Nephron (organoid): Measurements from ENCODE around the gene KLRF2.

Experiments used
- H3K27ac Mint-ChIP-seq, 3 experiments: 2 replicates each; pipeline ENCODE4 v1.8.0; 2020; ENCODE audit warnings: mixed read lengths in 3 of 3, mild to moderate bottlenecking in 2 of 3, moderate library complexity in 1 of 3
- H3K27me3 Mint-ChIP-seq: 2 replicates; pipeline ENCODE4 v1.8.0; 2021; ENCODE audit warnings: low read depth, mild to moderate bottlenecking, moderate library complexity, mixed read lengths
- H3K36me3 Mint-ChIP-seq: 2 replicates; pipeline ENCODE4 v1.8.0; 2020; ENCODE audit warnings: low read depth, mixed read lengths
- H3K4me1 Mint-ChIP-seq: 2 replicates; pipeline ENCODE4 v1.8.0; 2020; ENCODE audit warnings: mixed read lengths
- H3K4me3 Mint-ChIP-seq, 3 experiments: 2 replicates each; pipeline ENCODE4 v1.8.0; 2020; ENCODE audit warnings: mild to moderate bottlenecking in 3 of 3, mixed read lengths in 3 of 3, moderate library complexity in 2 of 3
- H3K9me3 Mint-ChIP-seq: 2 replicates; pipeline ENCODE4 v1.8.0; 2020; ENCODE audit warnings: mixed read lengths
- TF ChIP-seq, protein P1 (sequence below), 3 experiments: fragments of 200-600 bp; sonication (generic); IDR thresholded peaks; one replicate each; pipeline ENCODE4 v1.5.0; 2021; ENCODE audit warnings: antibody characterized with exemption in 3 of 3; ENCODE audit not compliant: unreplicated experiment in 3 of 3

KLRF2 gene

DNA sequence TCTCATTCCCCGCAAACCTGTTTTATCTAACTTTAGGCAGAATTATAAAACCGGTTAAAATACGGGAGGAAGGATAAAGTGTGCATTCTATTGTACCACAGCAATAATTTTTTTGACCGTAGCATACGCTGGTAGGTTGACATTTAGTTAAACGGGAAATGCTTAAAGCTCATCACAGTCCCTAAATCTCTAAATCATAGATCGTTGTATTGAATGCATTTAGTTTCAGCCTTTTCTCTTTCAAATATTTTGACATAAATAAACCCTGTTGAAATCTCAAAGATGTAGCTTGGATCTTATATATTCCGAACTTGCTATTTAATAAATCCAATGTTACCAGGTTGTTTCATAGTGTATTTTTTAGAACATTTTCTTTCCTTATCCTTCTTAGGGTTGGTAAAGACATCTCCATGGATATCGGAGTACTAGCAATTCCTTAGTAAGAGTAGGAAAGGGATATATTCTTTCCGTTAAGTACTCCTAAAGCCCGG is 12.9 kb upstream of the KLRF2 start:
- peaks cover 5% of the 10 kb centered on the region for H3K9me3 Mint-ChIP-seq
- H3K4me1 Mint-ChIP-seq = peaks cover 22% of the 10 kb centered on the region
- no peaks in the 10 kb centered on the region for H3K36me3 Mint-ChIP-seq
- no peak overlapping the region for H3K27ac Mint-ChIP-seq
- no peak overlapping the region for H3K4me3 Mint-ChIP-seq
- H3K27me3 Mint-ChIP-seq = no peaks in the 10 kb centered on the region
- TF ChIP-seq, protein P1, sequence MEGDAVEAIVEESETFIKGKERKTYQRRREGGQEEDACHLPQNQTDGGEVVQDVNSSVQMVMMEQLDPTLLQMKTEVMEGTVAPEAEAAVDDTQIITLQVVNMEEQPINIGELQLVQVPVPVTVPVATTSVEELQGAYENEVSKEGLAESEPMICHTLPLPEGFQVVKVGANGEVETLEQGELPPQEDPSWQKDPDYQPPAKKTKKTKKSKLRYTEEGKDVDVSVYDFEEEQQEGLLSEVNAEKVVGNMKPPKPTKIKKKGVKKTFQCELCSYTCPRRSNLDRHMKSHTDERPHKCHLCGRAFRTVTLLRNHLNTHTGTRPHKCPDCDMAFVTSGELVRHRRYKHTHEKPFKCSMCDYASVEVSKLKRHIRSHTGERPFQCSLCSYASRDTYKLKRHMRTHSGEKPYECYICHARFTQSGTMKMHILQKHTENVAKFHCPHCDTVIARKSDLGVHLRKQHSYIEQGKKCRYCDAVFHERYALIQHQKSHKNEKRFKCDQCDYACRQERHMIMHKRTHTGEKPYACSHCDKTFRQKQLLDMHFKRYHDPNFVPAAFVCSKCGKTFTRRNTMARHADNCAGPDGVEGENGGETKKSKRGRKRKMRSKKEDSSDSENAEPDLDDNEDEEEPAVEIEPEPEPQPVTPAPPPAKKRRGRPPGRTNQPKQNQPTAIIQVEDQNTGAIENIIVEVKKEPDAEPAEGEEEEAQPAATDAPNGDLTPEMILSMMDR (IDR thresholded peaks at IDR 0.05; ENCODE audit: unreplicated experiment in 3 of 3) = no peak

DNA sequence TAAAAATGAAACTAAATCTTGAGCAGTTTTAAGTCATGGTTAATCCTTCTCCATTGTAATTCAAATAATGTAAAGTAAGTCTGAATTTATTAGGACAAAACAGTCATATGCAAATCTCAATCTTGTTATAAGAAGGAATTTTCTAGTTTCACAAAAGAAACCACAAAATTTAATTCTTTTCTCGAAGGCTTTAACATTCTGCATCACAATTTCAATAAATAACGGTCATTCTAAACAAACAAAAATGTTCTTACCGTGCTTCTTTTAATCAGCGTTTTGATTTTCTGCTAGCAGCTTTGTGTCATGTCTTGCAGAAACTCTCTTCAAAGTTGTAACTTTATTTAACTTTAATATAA is 12.4 kb upstream of the KLRF2 start:
- Mint-ChIP-seq H3K4me3 (no peak overlapping the region), H3K27ac (peak overlapping the region in 1 of 3 experiments; percentile 89), H3K9me3 (no peaks in the 10 kb centered on the region), H3K36me3 (no peaks in the 10 kb centered on the region), H3K4me1 (peaks cover 22% of the 10 kb centered on the region), H3K27me3 (no peaks in the 10 kb centered on the region)
- TF ChIP-seq, protein P1 (IDR thresholded peaks at IDR 0.05; ENCODE audit: unreplicated experiment in 3 of 3) = no peak

DNA sequence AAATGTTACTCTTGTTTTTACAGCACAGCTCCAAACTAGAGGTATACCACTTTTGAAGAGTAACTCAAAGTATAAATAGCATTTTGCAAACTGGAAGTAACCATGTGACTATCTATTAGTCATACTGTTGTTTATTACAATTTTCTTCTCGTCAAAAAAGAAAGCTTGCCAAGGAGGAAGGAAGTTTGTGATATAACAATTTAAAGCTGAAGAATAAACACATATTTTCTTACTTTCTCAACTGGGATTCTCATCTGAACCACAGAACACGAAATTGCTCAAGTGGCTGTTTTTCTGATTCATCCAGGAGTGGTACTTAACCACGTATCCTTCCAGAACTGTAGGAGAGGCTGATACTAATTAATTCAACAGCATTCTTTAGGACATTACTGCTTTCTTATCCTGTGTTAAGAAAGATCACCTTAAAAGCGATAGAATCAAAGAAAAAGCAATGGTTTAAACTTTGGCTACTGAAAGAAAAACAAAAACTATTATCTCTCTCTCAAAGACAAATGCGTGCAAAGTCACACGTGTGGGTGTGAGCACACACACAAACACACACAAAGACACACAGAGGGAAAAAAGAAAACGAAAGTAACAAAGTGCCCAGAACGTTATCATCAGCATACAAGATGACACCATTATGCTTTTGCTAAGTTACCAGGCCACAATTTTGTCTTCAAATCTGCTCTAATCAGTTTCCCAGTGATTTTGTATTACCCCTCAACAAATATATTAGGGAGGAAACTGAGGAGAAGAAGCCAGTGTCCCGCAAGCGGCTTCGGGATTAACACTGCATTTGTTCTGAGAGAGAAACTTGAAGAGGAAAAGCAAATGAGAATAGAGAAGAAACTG is 11.8 kb upstream of the KLRF2 start, which contains the start of gene CLEC2B:
Gene CLEC2B (minus strand): TSS at position 48 of the 855 bp plus-strand sequence.
- TF ChIP-seq, protein P1 (IDR thresholded peaks at IDR 0.05; ENCODE audit: unreplicated experiment in 3 of 3) = no peak
- Mint-ChIP-seq H3K27me3 (no peaks in the 10 kb centered on the region), H3K4me1 (peaks cover 22% of the 10 kb centered on the region)

DNA sequence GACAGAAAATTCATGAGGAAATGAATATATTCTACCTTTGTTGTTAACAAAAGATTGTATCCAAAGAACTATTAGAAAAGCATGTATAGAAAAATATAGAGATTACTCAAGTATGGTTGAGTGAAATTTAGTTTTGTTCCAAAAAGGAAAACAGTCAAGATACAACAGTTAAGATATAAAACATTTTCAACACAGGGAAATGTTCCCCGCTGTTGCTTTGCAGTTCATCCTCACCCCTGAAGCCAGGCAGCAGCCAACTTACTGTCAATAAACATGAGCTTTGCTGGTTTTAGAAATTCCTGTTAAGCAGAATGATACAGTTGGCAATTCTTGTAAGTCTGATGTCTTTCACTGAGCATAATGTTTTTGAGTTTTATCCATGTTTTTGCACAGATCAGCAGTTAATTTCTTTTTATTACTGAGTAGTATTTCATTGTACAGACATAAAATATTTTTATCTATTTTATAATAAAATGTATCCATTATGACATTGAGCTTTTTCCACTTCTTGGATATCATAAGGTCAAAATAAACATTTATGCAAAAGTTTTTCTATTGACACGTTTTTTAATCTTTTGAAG is 10.9 kb upstream of the KLRF2 start:
- peak overlapping the region; percentile 46 to 89 (median 72) for H3K27ac Mint-ChIP-seq
- peaks cover 22% of the 10 kb centered on the region for H3K4me1 Mint-ChIP-seq
- H3K4me3 Mint-ChIP-seq = peak overlapping the region in 1 of 3 experiments; percentile 69
- no peaks in the 10 kb centered on the region for H3K27me3 Mint-ChIP-seq
- H3K9me3 Mint-ChIP-seq = no peaks in the 10 kb centered on the region
- TF ChIP-seq, protein P1 (IDR thresholded peaks at IDR 0.05; ENCODE audit: unreplicated experiment in 3 of 3) = no peak
- no peaks in the 10 kb centered on the region for H3K36me3 Mint-ChIP-seq

More for the DNA sequence above, 11.8 kb upstream of the KLRF2 start, which contains the start of gene CLEC2B:
- Mint-ChIP-seq H3K36me3 (no peaks in the 10 kb centered on the region), H3K4me3 (peak within 1 kb of the TSS in 2 of 3 experiments; percentile 68 to 69), H3K27ac (peak within 1 kb of the TSS; percentile 46 to 89 (median 72)), H3K9me3 (no peaks in the 10 kb centered on the region)

DNA sequence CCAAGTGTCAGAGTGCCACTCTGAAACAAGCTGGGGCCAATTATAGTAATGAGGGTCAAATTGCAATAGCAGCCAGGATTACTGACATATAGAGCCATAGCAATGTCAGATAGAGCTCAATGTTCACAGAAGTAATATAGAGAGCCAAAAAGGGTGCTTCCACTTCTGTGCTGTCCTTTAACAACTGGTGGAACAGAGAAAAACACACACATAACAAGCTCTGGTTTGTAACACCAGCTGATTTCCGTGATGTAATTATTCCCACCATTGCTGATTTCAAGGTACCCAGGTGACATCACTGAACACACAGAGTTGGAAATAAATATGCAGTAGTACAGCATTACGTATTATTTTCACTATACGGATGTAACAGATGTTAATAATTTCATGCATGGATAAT is 9.1 kb upstream of the KLRF2 start:
- H3K4me3 Mint-ChIP-seq = no peak overlapping the region
- no peaks in the 10 kb centered on the region for H3K9me3 Mint-ChIP-seq
- TF ChIP-seq, protein P1 (IDR thresholded peaks at IDR 0.05; ENCODE audit: unreplicated experiment in 3 of 3) = no peak
- H3K36me3 Mint-ChIP-seq = no peaks in the 10 kb centered on the region
- H3K27me3 Mint-ChIP-seq = no peaks in the 10 kb centered on the region
- peak overlapping the region in 2 of 3 experiments; percentile 0 to 26 for H3K27ac Mint-ChIP-seq
- H3K4me1 Mint-ChIP-seq = peaks cover 22% of the 10 kb centered on the region
